Suprapubic skin (tissue), 3 donors: Measurements from ENCODE around the gene MFSD2A.

Source experiments
- POLR2AphosphoS5 ChIP-seq, 3 donors: sonication (generic); formaldehyde crosslinking; IDR thresholded peaks; one replicate each; pipeline ENCODE4 v1.6.1; 2017; ENCODE audit warnings: antibody characterized with exemption in 3 of 3
- TF ChIP-seq, protein P1 (sequence below), 2 donors: fragments of 200-600 bp in 1 of 2; fragments of 450-650 bp in 1 of 2; sonication (generic) in 1 of 2; IDR thresholded peaks; one replicate each; pipeline ENCODE4 v1.5.1; 2016 to 2019; ENCODE audit warnings: antibody characterized with exemption in 2 of 2, mild to moderate bottlenecking in 1 of 2, moderate library complexity in 1 of 2

DNA sequence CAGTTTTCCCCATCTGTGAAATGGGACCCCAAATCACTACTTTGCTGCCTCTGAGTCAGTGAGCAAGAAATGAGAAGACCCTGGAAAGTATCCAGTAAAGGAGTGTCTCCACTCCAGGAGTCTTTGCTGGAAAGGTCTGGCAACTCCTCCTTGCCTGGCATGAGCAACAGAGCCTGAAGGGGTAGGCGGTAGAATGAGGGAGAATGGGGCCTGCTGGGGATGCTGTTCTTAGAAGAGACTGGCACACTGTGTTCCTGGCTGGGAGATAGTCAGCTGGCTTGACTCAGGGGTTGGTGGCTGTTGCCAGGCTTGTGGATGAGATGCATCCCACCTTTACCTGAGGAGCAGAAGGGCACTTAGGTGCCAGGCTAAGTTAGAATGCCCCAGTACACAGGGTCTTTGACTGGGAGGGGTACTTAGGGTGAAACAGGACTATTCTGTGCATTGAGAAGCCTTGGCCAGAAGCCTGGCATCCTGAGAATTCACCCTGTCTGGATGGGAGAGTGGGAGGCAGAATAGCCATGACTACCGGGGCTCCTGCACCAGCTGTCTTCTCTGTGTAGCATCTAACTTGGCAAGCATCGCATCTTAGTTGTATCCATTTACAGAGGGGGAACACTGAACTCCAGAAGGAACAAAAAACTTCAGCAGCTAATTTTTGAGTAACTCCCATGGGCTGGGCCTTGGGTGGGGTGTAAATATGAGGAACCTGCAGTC lies 2.5 kb downstream of the MFSD2A start:
- peak in 2 of 3 donors; percentile 21 to 39 for TF ChIP-seq POLR2AphosphoS5 (IDR thresholded peaks at IDR 0.05)
- TF ChIP-seq, protein P1, sequence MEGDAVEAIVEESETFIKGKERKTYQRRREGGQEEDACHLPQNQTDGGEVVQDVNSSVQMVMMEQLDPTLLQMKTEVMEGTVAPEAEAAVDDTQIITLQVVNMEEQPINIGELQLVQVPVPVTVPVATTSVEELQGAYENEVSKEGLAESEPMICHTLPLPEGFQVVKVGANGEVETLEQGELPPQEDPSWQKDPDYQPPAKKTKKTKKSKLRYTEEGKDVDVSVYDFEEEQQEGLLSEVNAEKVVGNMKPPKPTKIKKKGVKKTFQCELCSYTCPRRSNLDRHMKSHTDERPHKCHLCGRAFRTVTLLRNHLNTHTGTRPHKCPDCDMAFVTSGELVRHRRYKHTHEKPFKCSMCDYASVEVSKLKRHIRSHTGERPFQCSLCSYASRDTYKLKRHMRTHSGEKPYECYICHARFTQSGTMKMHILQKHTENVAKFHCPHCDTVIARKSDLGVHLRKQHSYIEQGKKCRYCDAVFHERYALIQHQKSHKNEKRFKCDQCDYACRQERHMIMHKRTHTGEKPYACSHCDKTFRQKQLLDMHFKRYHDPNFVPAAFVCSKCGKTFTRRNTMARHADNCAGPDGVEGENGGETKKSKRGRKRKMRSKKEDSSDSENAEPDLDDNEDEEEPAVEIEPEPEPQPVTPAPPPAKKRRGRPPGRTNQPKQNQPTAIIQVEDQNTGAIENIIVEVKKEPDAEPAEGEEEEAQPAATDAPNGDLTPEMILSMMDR (IDR thresholded peaks at IDR 0.05) = no peak
